Metanephros (tissue), 1 donor: ENCODE measurements around the gene DDX17. TPM values are rescaled to one million over a fixed set of nuclear protein-coding genes. Genes with fewer than 3 reads are reported as not detected.

Source experiments
- total RNA-seq: library from RNA; depleted of rRNA; stranded (reverse); fragments of >200 nt; gene quantifications from one replicate; pipeline ENCODE4 v1.2.3, GENCODE V29; 2014

DDX17 gene
- total RNA-seq, result 1,686 TPM

GRCh38 chr22:38506118-38506962 is at the start of gene DDX17:
TSS of gene DDX17 (minus strand) at chr22:38506311.

GRCh38 chr22:38467904-38468442 is 38.1 kb downstream of the DDX17 start, which contains the start of gene KDELR3:
TSS of gene KDELR3 (plus strand) at chr22:38468096. CDS start at chr22:38468234, 138 bp downstream.

GRCh38 chr22:38455076-38455529 is 51.0 kb downstream of the DDX17 start, which contains the start of gene KCNJ4:
TSS of gene KCNJ4 (minus strand) at chr22:38455199. CDS start at chr22:38428132, 27,067 bp downstream.

Other genes starting within 250 kb of the DDX17 start
- gene TMEM184B, start 233.3 kb downstream of the DDX17 start, total RNA-seq, result 52.0 TPM
- 111 TPM for gene CSNK1E, start 188.9 kb downstream of the DDX17 start, total RNA-seq
- 0.41 TPM for gene KCNJ4, start 51.1 kb downstream of the DDX17 start, total RNA-seq
- gene KDELR3, start 38.2 kb downstream of the DDX17 start, total RNA-seq, result 10.0 TPM
- 2.9 TPM for gene DMC1, start 63.9 kb upstream of the DDX17 start, total RNA-seq
- gene FAM227A, start 150.1 kb upstream of the DDX17 start, total RNA-seq, result 9.8 TPM
- gene CBY1, start 150.3 kb upstream of the DDX17 start, total RNA-seq, result 24.6 TPM
- 41.5 TPM for gene TOMM22, start 175.6 kb upstream of the DDX17 start, total RNA-seq
- gene JOSD1, start 194.6 kb upstream of the DDX17 start, total RNA-seq, result 41.7 TPM
- 57.7 TPM for gene GTPBP1, start 199.6 kb upstream of the DDX17 start, total RNA-seq
- gene SUN2, start 249.7 kb upstream of the DDX17 start, total RNA-seq, result 101 TPM